Gastrocnemius medialis (tissue), 4 donors: ENCODE results near the gene OR1Q1. TPM values are rescaled to one million over a fixed set of nuclear protein-coding genes. Genes with fewer than 3 reads are reported as not detected.

Source experiments
- ATAC-seq, 2 donors: fragments of 150-250 bp; one replicate each; pipeline ENCODE4 v1.9.1; 2016
- DNase-seq, 2 donors: peaks; one replicate each; pipeline ENCODE4 v3.0.0-alpha.2; 2019
- H3K27ac ChIP-seq, 4 donors: fragments of 200-600 bp; sonication (generic); 1 replicate in 1 of 4; 2 replicates in 3 of 4; pipeline ENCODE4 v1.5.1; 2016 to 2018; ENCODE audit warnings: mild to moderate bottlenecking in 2 of 4, moderate library complexity in 1 of 4
- H3K27me3 ChIP-seq, 3 donors: fragments of 200-600 bp; sonication (generic) in 2 of 3; 1 replicate in 1 of 3; 2 replicates in 2 of 3; pipeline versions ENCODE4 v1.5.1 to v1.6.0; 2016 to 2019; ENCODE audit warnings: mild to moderate bottlenecking in 1 of 3, moderate library complexity in 1 of 3
- H3K36me3 ChIP-seq, 2 donors: fragments of 200-600 bp; sonication (generic) in 1 of 2; one replicate each; pipeline ENCODE4 v1.5.1; 2017 to 2018
- H3K4me1 ChIP-seq, 2 donors: fragments of 200-600 bp; sonication (generic) in 1 of 2; one replicate each; pipeline ENCODE4 v1.5.1; 2016 to 2017; ENCODE audit warnings: mild to moderate bottlenecking in 2 of 2
- H3K4me3 ChIP-seq, 4 donors: fragments of 200-600 bp; sonication (generic) in 3 of 4; 1 replicate in 1 of 4; 2 replicates in 3 of 4; pipeline ENCODE4 v1.5.1; 2016 to 2019; ENCODE audit warnings: mild to moderate bottlenecking in 2 of 4
- H3K9me3 ChIP-seq, 3 donors: fragments of 200-600 bp; sonication (generic) in 2 of 3; 1 replicate in 1 of 3; 2 replicates in 2 of 3; pipeline ENCODE4 v1.5.1; 2016 to 2019
- CTCF ChIP-seq, 5 experiments: fragments of 450-650 bp in 3 of 5; fragments of 200-600 bp in 2 of 5; sonication (generic) in 2 of 5; IDR thresholded peaks in 4 of 5; conservative IDR thresholded peaks in 1 of 5; 1 replicate in 4 of 5; 2 replicates in 1 of 5; pipeline ENCODE4 v1.5.1; 2016 to 2019; ENCODE audit warnings: antibody characterized with exemption in 5 of 5, mild to moderate bottlenecking in 3 of 5, moderate library complexity in 3 of 5
- POLR2A ChIP-seq, 2 donors: fragments of 450-650 bp; IDR thresholded peaks; one replicate each; pipeline ENCODE4 v1.6.1; 2017; ENCODE audit warnings: antibody characterized with exemption in 2 of 2, mild to moderate bottlenecking in 2 of 2, moderate library complexity in 2 of 2
- in situ Hi-C, 4 donors: fragments of 200-750 bp; cut with MboI; loops; one replicate each; pipeline versions ENCODE4 v1.15.0 to v1.8.0; 2017; ENCODE audit warnings: low sequenced_read_pairs in 4 of 4
- intact Hi-C: fragments of 100-400 bp; cut with DNase I; formaldehyde crosslinking; loops from one replicate; pipeline ENCODE4 v1.15.1; 2023; ENCODE audit warnings: low total_unique reads
- total RNA-seq, 4 donors: library from RNA; depleted of rRNA; stranded (reverse); fragments of >200 nt; gene quantifications; one replicate each; pipeline versions ENCODE4 v1.1.0 to v1.2.3, GENCODE V29; 2016

The OR1Q1 gene
- total RNA-seq, 4 donors from 2014 or later = not detected

GRCh38 chr9:122656378-122656777 lies 41.8 kb downstream of the OR1Q1 start:
- intact Hi-C loops = no loop called here
- Histone ChIP-seq H3K4me3 (no peak overlapping the region), H3K27ac (no peak overlapping the region), H3K9me3 (no peaks in the 10 kb centered on the region), H3K4me1 (no peaks in the 10 kb centered on the region), H3K27me3 (no peaks in the 10 kb centered on the region), H3K36me3 (no peaks in the 10 kb centered on the region)
- in situ Hi-C loops = no loop called here
- no peak for ATAC-seq
- DNase-seq = no peak
- TF ChIP-seq POLR2A (IDR thresholded peaks at IDR 0.05) (no peak), CTCF (IDR thresholded peaks at IDR 0.05 in 4 of 5, conservative IDR thresholded peaks at IDR 0.05 in 1 of 5) (no peak)

- H3K27ac ChIP-seq = no peak within 1 kb of the TSS
- no peak within 1 kb of the TSS for H3K4me3 ChIP-seq
- no peaks in the 10 kb centered on the region for H3K36me3 ChIP-seq
- DNase-seq (no peak), ATAC-seq (no peak)
- no peaks in the 10 kb centered on the region for H3K27me3 ChIP-seq
- intact Hi-C loops (no loop called here), in situ Hi-C loops (no loop called here)
- H3K4me1 ChIP-seq = no peaks in the 10 kb centered on the region
- TF ChIP-seq POLR2A (IDR thresholded peaks at IDR 0.05) (no peak), CTCF (IDR thresholded peaks at IDR 0.05 in 4 of 5, conservative IDR thresholded peaks at IDR 0.05 in 1 of 5) (no peak)
- no peaks in the 10 kb centered on the region for H3K9me3 ChIP-seq
These were observed 43.0 kb downstream of the OR1Q1 start, which contains the start of gene OR1B1 for GRCh38 chr9:122657527-122657926. OR1B1 (minus strand) TSS chr9:122657627.

- ATAC-seq (no peak), DNase-seq (no peak)
- TF ChIP-seq POLR2A (IDR thresholded peaks at IDR 0.05) = no peak
- no peak for TF ChIP-seq CTCF (IDR thresholded peaks at IDR 0.05 in 4 of 5, conservative IDR thresholded peaks at IDR 0.05 in 1 of 5)
- in situ Hi-C loops (no loop called here), intact Hi-C loops (no loop called here)
- no peak within 1 kb of the TSS for H3K4me3 ChIP-seq
- H3K27me3 ChIP-seq = no peaks in the 10 kb centered on the region
- H3K9me3 ChIP-seq = no peaks in the 10 kb centered on the region
- no peaks in the 10 kb centered on the region for H3K36me3 ChIP-seq
- H3K4me1 ChIP-seq = no peaks in the 10 kb centered on the region
- no peak within 1 kb of the TSS for H3K27ac ChIP-seq
These were observed 46.9 kb downstream of the OR1Q1 start, which contains the start of gene OR1L1 for GRCh38 chr9:122661416-122661815. OR1L1 (plus strand) TSS chr9:122661716; CDS start chr9:122661716, 0 bp downstream.

Other genes starting within 250 kb of the OR1Q1 start
- 1 to 10 TPM in 3 of 4 donors, under 1 TPM in 1; 0.78 to 1.8 (median 1.0) TPM for gene PTGS1, start 243.7 kb upstream of the OR1Q1 start, total RNA-seq
- gene OR1J1, start 136.8 kb upstream of the OR1Q1 start, total RNA-seq = not detected
- gene OR1J2, start 103.9 kb upstream of the OR1Q1 start, total RNA-seq = not detected
- not detected for gene OR1J4, start 95.6 kb upstream of the OR1Q1 start, total RNA-seq
- not detected for gene OR1N1, start 87.4 kb upstream of the OR1Q1 start, total RNA-seq
- not detected for gene OR1N2, start 61.6 kb upstream of the OR1Q1 start, total RNA-seq
- gene OR1L8, start 31.4 kb upstream of the OR1Q1 start, total RNA-seq = not detected
- gene OR1B1, start 42.9 kb downstream of the OR1Q1 start, total RNA-seq = not detected
- not detected for gene OR1L1, start 47.0 kb downstream of the OR1Q1 start, total RNA-seq
- not detected for gene OR1L3, start 60.4 kb downstream of the OR1Q1 start, total RNA-seq
- gene OR1L4, start 109.3 kb downstream of the OR1Q1 start, total RNA-seq = not detected
- not detected for gene OR1L6, start 127.6 kb downstream of the OR1Q1 start, total RNA-seq
- gene OR5C1, start 174.2 kb downstream of the OR1Q1 start, total RNA-seq = not detected
- not detected for gene OR1K1, start 185.4 kb downstream of the OR1Q1 start, total RNA-seq
- gene PDCL, start 213.8 kb downstream of the OR1Q1 start, total RNA-seq = 10 to 100 TPM in 1 of 4 donors, 1 to 10 TPM in 3; 3.3 to 10.7 (median 5.6) TPM